NCI-H1694 (cell line): ENCODE measurements around the gene PGR.

ENCODE experiments used
- DNase-seq: peaks from one replicate; lab custom pipeline; 2025; lab: John Stamatoyannopoulos, UW

The PGR gene

DNA sequence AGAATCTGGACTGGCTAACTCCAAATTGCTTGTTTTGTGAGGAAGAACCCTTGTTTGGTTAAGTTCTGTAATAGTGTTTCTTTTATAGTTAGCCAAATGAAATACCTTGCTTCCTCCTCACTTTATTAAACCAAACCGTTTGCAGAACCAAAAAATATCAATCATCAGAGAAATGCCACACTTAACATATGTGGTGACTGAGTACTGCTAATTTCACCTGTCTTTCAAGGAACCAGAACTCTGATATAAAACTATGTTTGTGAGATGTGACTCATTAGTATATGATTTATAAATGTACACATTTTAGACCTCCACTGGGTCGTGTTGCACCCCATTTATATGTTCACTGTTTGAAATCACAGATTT is 119.9 kb downstream of the PGR start:
- no peak for DNase-seq

DNA sequence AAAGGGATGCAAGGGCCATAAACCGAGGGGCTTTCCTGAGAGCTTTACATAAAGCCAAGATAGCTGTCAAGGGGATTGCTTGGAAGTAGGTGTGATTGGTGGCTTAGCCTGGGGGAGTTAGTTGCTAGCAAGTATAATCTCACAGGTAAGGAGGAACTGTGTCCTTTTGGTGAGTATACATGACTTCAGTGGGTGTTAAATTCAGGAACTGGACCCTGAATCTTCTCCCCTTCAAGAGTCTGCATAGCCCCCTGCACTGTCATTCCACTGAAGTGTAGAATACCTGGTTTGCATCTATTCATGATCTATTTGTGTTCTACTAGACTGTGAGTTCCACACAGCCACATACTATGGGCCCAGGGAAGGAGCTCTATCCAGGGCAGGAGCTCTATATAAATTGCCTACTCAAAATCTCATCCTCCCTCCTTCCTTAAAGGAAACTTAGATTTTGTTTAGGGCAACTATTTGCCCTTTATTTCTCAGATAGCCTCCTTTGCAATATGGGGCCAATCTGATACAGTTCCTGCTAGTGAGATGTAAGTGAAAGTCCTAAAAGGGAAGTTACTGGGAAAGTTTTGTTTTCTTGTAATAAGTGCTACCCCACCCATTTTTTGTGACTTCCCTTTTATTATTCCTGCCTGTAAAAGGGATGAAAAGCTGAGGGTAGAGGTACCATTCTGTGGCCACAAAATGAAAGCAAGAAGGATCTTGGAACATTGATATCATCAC is 120.5 kb downstream of the PGR start:
- DNase-seq = no peak

DNA sequence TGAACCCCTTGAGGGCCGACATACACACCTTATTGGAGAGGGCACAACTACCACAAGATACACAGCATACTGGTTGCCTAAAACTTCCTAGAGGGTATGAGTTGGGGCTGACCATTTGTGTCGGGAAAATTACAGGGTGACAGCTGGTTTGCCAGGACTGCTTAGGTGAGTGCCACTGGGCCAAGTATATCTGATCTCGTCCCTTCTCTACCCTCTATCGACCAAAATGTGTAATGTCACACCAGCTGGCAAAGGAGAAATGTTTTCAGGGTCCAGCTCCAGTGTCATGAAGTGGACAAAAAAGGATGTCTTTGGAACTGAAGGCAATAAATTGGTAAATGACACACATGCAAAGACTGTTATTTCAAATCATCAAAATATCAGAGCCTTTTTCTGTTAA is 126.1 kb downstream of the PGR start:
- no peak for DNase-seq

DNA sequence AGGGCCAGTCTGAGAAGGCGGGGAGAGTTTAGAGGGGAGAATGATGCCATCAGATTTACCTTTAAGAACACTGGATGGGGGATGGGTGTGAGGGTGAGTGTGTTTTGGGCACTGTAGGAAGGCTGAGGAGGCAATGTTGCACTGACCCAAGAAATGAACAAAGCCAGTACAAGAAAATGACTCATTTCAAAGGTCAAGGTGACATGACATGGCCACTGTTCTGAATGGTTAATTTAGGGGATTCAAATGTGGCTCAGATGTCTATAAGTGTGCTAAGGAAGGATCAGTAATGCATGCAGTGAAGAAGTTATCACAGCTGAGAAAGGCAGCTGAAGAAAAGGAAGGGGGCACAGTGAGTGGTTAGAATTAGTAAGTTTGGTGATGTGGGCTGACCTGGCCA is 129.9 kb downstream of the PGR start:
- no peak for DNase-seq

DNA sequence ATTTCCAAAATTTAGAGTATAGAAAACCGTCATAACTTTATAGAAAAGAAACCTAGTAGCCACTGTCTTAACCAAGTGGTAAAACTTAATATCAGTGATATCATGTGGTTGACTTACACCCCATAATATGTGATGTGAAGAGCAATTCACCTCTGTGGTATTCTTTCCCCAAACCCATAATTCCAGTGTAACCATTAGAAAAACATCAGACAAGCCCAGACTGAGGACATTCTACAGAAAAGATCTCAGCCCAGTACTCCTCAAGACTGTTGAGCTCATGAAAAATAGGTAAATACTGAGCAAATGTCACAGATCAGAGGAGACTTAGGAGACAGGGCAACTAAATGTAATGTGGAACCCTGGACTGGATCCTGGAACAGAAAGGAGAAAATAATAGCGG is 134.6 kb downstream of the PGR start:
- no peak for DNase-seq

DNA sequence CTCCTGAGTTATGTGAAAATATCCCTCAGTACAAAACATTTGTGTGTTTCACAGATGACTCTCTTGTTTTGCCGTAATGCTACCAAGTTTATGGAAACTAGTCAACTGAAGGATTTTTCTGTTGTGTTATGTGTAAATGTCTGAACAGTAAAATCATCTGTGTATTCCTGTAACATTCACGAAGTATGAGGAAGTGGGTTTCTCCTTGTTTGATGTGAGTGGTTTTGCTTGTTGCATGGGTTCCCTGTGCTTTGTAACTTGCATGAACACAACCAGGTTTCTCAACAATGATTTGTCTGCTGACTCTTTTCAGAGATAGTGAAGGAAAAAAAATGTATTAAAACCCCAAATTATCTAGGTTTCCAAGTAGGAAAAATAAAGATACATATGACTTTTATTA is 138.1 kb downstream of the PGR start:
- DNase-seq = no peak

DNA sequence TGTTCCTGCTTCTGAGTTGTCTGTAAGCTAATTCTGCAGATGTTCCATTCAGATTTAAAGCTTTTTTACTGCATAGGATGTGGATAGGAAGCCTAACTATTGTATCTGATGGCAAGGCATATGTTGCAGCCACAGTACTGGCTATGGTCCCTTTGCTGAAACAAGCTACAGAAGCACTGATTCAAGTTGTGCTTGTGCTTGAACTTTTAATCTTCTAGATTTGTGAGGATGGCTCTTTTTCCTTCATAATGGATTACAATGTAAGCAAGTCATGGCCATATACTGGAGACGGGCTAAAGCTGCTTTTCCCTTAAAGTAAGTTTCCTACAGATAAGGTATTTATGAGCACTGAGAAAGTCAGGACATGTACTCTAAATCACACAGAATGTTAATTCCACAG is 138.7 kb downstream of the PGR start:
- no peak for DNase-seq

DNA sequence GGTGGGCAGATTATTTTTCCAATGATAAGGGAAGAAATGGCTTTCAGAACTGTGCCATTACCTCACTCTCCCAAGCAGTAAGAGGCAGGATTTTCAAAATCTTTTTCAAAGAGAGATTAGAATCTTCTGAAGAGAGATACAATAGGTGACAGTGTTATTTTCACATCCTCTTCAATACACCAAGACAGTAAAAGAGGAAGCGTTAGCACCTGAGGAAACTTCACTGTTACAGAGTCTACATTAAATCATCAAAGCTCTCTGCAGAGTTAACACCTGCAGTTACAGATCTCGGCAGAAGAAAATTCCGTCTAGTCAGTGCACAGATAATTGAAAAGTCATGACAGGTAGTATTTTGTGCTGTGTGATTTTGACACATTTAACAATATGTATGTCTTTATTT is 144.9 kb downstream of the PGR start:
- DNase-seq = no peak

DNA sequence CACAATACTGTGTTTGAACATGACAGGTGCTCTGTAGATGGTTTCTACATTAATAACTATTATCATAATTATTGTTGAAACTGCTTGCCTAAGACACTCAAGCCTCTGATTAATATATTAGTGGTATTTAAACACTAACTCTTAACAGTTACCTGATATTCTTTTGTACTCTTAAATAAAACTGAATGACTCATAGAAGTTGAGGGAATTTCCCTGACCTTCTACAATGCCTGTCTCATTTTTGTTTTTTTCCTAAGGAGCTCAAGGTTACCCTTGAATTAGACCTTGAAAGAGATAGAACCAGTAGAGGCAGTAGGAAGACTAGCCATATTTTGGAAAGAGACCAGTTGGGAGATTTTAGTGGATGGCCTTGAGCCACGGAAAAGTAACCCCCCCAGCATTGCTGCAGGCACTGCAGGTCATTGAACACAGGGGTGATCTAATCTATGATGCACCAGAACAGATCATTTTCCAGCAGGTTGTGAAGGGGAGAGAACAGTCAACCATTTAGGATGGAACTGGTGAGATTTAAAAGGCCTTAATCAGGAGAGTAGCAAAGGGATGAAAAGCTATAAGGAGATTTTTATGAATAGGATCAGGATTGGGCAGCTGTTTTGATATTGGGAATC is 148.3 kb downstream of the PGR start:
- DNase-seq = no peak

DNA sequence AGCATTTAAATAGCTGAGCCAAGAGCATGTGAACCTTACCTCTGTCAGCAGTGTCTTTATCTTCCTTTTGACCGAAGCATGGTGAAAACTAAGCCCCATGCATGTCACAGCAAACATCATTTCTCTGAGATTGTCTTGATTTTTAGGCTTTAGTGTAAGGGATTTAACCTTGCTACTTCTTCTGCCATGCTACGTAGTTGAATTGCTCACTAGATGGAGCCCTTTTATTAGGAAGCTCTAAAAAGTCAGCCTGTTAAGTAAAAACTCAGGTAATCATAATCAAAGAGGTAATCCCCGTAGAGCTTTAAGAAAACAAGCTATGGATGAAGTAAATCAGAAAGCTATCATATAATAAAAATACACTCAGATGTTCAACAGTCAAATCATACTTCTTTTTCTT is 149.5 kb downstream of the PGR start:
- DNase-seq = no peak
